ENCODE results near the gene NUP205. TPM values are rescaled to one million over a fixed set of nuclear protein-coding genes. Genes with fewer than 3 reads are reported as not detected.

Gene NUP205
- total and polyA plus RNA-seq, 12 donors: 22.3 to 48.1 (median 35.4) TPM

DNA sequence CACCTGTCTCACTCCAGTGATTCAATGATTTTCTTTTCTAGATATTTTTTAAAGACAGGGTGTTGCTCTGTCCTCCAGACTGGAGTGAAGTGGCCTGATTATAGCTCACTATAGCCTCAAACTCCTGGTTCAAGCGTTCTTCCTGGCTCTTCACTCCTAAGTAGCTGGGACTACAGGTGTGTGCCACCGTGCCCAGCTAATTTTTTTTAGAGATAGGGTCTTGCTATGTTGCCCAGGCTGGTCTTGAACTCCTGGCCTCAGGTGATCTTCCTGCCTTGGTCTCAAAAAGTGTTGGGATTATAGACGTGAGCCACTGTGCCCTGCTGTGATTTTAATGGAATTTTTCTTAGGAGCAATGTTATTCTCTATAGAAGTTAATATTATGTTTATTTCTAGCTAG lies 14.1 kb downstream of the NUP205 start:
- no peak overlapping the region for H3K27ac ChIP-seq
- no peak overlapping the region for H3K4me3 ChIP-seq
- 78 to 98% (median 88%) methylated on average over 3 of the region's 3 CpGs for WGBS, 4 donors
- no peaks in the 10 kb centered on the region for H3K4me1 ChIP-seq (replicated peaks in 1 of 2)
- intact Hi-C loops (cut with DNase I): no loop called here
- peaks cover 0 to 29% of the 10 kb centered on the region in 2 donors for H3K36me3 ChIP-seq (replicated peaks in 1 of 2)
- DNase-seq: no peak
- no peaks in the 10 kb centered on the region for H3K27me3 ChIP-seq
- TF ChIP-seq CTCF (IDR thresholded peaks at IDR 0.05) (no peak), POLR2A (IDR thresholded peaks at IDR 0.05) (no peak)
- no peaks in the 10 kb centered on the region for H3K9me3 ChIP-seq (replicated peaks in 1 of 3)

DNA sequence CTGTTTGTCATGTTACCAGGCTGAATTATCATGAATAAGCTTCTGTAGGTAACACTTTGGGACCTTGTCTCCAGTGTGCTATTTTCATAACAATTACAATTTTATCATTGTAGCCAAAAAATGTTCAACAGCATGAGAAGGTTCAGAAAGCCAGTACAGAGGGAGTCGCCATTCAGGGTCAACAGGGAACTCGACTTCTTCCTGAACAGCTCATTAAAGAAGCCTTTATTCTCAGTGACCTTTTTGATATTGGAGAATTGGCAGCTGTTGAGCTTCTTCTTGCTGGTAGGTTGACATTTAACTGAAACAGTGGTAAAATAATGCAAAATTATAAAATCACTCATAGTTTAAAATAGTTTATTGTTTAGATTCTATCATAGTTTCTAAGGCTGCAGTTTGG lies 15.8 kb downstream of the NUP205 start:
- peaks cover 0 to 45% of the 10 kb centered on the region in 2 donors for H3K36me3 ChIP-seq (replicated peaks in 1 of 2)

DNA sequence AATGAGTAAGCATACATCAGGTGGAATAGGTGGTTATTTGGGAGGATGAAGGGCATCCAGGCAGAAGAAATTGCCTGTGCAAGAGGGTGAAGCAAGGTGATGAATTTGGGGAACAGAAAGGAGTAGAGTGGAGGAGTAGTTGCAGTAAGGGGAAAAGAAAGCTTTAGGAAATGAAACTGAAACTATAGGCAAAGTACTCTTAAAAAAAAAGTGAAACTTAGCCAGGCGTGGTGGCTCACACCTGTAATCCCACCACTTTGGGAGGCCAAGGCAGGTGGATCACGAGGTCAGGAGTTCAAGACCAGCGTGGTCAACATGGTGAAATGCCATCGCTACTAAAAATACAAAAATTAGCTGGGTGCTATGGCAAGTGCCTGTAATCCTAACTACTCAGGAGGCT lies 17.6 kb downstream of the NUP205 start:
- Histone ChIP-seq H3K27ac (no peak overlapping the region), H3K4me1 (replicated peaks in 1 of 2) (no peaks in the 10 kb centered on the region), H3K36me3 (replicated peaks in 1 of 2) (peaks cover 0 to 62% of the 10 kb centered on the region in 2 donors), H3K4me3 (no peak overlapping the region), H3K27me3 (no peaks in the 10 kb centered on the region), H3K9me3 (replicated peaks in 1 of 3) (no peaks in the 10 kb centered on the region)
- 82 to 95% (median 93%) methylated on average over 4 of the region's 4 CpGs for WGBS, 4 donors
- intact Hi-C loops (cut with DNase I): no loop called here
- DNase-seq: no peak
- TF ChIP-seq POLR2A (IDR thresholded peaks at IDR 0.05) (no peak), CTCF (IDR thresholded peaks at IDR 0.05) (no peak)

More for the DNA sequence above, 15.8 kb downstream of the NUP205 start:
- H3K4me1 ChIP-seq (replicated peaks in 1 of 2): no peaks in the 10 kb centered on the region
- H3K27me3 ChIP-seq: no peaks in the 10 kb centered on the region
- H3K27ac ChIP-seq: no peak overlapping the region
- 36 to 46% (median 43%) methylated on average over 2 of the region's 2 CpGs for WGBS, 4 donors
- H3K9me3 ChIP-seq (replicated peaks in 1 of 3): no peaks in the 10 kb centered on the region
- no peak for DNase-seq
- no peak overlapping the region for H3K4me3 ChIP-seq
- TF ChIP-seq CTCF (IDR thresholded peaks at IDR 0.05): no peak
- no peak for TF ChIP-seq POLR2A (IDR thresholded peaks at IDR 0.05)
- intact Hi-C loops (cut with DNase I): no loop called here

- DNase-seq: no peak
- H3K4me1 ChIP-seq (replicated peaks in 1 of 2): no peaks in the 10 kb centered on the region
- 76 to 85% (median 80%) methylated on average over 3 of the region's 3 CpGs for WGBS, 4 donors
- no peak overlapping the region for H3K27ac ChIP-seq
- no peaks in the 10 kb centered on the region for H3K9me3 ChIP-seq (replicated peaks in 1 of 3)
- no peaks in the 10 kb centered on the region for H3K27me3 ChIP-seq
- TF ChIP-seq CTCF (IDR thresholded peaks at IDR 0.05): no peak
- TF ChIP-seq POLR2A (IDR thresholded peaks at IDR 0.05): no peak
- H3K4me3 ChIP-seq: no peak overlapping the region
- H3K36me3 ChIP-seq (replicated peaks in 1 of 2): peaks cover 0 to 81% of the 10 kb centered on the region in 2 donors
- intact Hi-C loops (cut with DNase I): no loop called here
Observed at GRCh38 chr7:135578569-135578968, 20.9 kb downstream of the NUP205 start.

All from adrenal gland (tissue), 12 donors.